Epithelial cell of proximal tubule (primary cell): ENCODE results near the gene ASAP2. TPM values are rescaled to one million over a fixed set of nuclear protein-coding genes. Genes with fewer than 3 reads are reported as not detected.

Source experiments
- DNase-seq: peaks from one replicate; pipeline ENCODE4 v3.0.0-alpha.2; 2011; ENCODE audit warnings: low read depth
- H3K4me3 ChIP-seq: 2 replicates; pipeline ENCODE4 v1.5.1; 2011; ENCODE audit warnings: low read depth, mild to moderate bottlenecking, low read length
- total RNA-seq: library from RNA; depleted of rRNA; stranded (reverse); fragments of >200 nt; gene quantifications from 2 replicates; pipeline ENCODE4 v1.2.3, GENCODE V29; 2015
- TF ChIP-seq, protein P1 (sequence below): conservative IDR thresholded peaks from 2 replicates; pipeline ENCODE4 v1.5.1; 2012; ENCODE audit warnings: low read depth, mild to moderate bottlenecking, low read length

The ASAP2 gene
- total RNA-seq, 1 donor from 2014 or later = 33.0 TPM

DNA sequence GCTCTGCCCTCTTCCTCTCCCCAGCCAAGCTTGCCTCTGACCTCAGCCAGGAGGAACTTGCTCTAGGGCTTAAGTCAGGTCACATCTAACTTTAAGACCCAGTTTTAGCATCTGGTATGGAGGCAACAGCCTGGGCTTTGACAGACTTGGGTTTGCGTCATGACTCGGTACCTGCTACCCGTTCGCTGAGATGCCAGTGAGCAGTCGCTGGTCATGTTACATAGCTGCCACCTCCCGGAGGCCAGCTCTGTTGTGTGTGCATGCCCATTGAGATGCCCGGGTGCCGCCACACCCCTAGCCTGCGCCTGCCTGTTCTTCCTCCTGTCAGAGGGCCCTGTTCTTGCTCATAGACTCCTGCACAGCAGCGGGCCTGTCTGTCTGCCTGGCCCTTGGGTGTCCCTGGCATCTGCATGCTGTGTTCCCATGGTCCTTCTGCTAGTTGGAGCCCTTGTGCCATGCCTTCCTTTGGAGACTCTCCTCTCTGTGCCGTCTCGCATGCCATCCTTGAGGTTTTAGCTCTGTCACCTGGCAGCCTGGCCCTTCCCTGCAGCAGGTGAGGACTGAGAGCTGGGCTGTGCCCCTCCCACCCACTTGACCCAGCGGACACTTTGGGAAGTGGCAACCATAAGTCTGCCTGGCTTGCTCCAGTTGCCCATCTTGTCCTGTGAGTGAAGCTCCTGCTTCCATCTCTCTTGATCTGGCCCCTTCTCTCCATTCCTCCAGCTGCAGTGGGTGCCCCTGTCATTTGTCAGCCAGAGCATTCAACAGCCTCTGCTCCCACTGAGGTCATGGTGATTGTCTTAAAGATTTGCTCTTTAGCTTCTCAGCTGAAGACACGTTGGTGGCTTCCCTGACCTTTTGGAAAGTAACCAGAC lies 24.9 kb downstream of the ASAP2 start:
- no peak for DNase-seq
- H3K4me3 ChIP-seq = no peak overlapping the region
- TF ChIP-seq, protein P1, sequence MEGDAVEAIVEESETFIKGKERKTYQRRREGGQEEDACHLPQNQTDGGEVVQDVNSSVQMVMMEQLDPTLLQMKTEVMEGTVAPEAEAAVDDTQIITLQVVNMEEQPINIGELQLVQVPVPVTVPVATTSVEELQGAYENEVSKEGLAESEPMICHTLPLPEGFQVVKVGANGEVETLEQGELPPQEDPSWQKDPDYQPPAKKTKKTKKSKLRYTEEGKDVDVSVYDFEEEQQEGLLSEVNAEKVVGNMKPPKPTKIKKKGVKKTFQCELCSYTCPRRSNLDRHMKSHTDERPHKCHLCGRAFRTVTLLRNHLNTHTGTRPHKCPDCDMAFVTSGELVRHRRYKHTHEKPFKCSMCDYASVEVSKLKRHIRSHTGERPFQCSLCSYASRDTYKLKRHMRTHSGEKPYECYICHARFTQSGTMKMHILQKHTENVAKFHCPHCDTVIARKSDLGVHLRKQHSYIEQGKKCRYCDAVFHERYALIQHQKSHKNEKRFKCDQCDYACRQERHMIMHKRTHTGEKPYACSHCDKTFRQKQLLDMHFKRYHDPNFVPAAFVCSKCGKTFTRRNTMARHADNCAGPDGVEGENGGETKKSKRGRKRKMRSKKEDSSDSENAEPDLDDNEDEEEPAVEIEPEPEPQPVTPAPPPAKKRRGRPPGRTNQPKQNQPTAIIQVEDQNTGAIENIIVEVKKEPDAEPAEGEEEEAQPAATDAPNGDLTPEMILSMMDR = no peak

DNA sequence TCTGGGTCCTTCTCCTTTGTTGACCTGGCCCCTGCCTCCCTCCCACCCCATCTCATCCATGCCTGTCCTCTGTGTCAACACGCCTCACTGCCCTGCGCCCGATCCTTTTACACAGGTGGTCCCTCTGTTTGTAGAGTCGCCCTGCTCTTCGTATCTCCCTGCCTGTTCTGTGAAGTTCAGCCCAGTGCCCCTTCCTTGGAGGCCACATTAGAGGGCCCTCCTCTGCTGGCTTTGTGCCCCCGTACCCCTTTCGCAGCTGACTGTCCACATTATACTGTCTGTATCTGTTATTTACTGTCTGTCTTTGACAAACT lies 25.5 kb downstream of the ASAP2 start:
- TF ChIP-seq, protein P1 = no peak
- no peak for DNase-seq
- no peak overlapping the region for H3K4me3 ChIP-seq

DNA sequence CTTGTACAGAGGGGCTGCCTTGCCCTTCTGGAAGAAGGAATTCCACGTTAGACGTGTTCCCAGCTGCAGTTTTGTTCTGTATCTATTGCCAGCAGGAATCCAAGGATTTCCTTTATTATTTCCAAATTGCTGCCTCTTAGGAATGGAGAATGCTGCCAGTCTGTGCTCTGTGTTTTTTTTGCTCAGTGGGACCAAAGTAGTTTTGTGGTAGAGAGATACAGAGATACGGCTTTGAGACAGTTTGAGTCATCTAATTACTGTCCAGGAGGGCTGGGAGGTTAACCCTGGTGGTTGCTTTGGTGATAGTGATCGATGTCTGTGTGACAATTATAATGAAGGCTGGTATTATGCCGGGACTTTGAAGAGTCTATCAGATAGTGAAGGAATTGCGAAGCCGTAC lies 26.3 kb downstream of the ASAP2 start:
- no peak for DNase-seq
- TF ChIP-seq, protein P1 = no peak
- H3K4me3 ChIP-seq = no peak overlapping the region

GRCh38 chr2:9234680-9235146 lies 28.1 kb downstream of the ASAP2 start:
- DNase-seq = peak; percentile 89
- TF ChIP-seq, protein P1 = no peak
- peak overlapping the region; percentile 47 for H3K4me3 ChIP-seq

DNA sequence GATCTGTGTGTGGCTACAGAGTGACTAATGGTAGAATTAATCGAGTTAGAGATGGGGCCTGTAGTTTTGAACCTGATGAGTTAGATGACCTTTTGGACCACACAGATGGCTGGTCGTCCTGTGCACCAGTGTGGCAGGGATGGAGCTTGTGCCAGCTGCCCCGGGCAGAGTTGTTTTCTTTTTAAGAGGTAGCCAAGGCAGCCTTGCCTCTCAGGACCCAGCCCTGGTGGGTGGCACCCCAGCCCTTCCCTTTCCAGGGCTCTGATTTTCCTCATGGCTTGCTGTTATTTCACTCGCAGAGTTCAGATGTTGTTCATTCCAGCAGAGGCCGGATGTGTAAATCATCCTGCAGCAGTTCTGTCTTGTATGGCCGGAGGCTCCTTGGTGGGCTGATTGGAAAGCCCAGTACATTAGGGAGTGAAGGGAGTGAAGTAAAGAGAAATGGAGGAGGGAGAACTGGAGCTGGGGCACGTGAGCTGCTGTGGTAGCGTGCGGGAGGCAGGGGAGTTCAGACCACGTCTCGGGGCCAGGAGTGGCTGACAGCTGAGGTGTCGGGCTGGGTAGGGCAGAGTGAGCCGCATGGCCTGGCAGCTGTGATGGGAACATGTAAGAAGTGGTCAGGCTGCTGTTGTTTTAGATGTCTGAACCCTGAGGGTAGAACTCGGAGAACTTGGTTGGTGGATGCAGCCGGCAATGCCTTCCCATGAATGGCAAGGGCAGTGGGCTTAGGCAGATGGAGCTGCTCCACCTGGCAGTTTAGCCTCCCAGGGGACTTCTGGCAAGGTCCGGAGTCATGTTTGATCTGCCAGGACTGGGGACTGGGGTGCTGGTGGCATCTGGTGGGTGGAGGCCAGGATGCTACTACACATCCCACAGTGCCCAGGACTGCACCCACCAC lies 28.8 kb downstream of the ASAP2 start:
- H3K4me3 ChIP-seq = peak overlapping the region; percentile 47
- no peak for DNase-seq
- TF ChIP-seq, protein P1 = no peak

DNA sequence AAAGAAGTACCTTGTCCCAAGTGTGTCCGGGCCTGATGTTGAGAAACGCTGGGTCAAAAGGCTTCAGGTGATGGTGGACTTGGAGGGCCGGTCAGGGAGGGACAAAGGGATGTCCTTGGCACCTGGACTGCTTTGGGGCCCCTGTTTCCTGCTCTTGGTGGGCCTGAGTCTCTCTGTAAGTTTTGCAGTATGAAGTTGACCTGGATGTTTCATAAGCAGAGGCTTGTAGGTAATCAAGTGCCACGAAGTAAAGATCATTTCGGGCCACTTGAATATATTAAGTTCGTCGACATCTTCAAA lies 29.4 kb downstream of the ASAP2 start:
- DNase-seq = no peak
- TF ChIP-seq, protein P1 = no peak
- H3K4me3 ChIP-seq = peak overlapping the region; percentile 47

GRCh38 chr2:9236867-9237266 lies 30.3 kb downstream of the ASAP2 start:
- TF ChIP-seq, protein P1 = no peak
- no peak for DNase-seq
- H3K4me3 ChIP-seq = peak overlapping the region; percentile 35
